K562 (cell line): Measurements from ENCODE around the gene SERAC1.

Source experiments
- ARNT ChIP-seq, 2 experiments: fragments of 450-650 bp; IDR thresholded peaks; 2 replicates each; pipeline ENCODE4 v1.6.1; 2016; ENCODE audit warnings: mild to moderate bottlenecking in 1 of 2
- CHD1 ChIP-seq: fragments of 200-600 bp; sonication (generic); IDR thresholded peaks from one replicate; pipeline ENCODE4 v1.6.1; 2012; ENCODE audit warnings: mild to moderate bottlenecking, moderate library complexity, low read length, inconsistent platforms
- COPS2 ChIP-seq: fragments of 450-650 bp; conservative IDR thresholded peaks from 2 replicates; pipeline ENCODE4 v1.6.1; 2016; ENCODE audit warnings: mild to moderate bottlenecking, moderate library complexity
- GATAD2A ChIP-seq: fragments of 450-650 bp; IDR thresholded peaks from 2 replicates; pipeline ENCODE4 v1.6.1; 2017
- HNRNPUL1 ChIP-seq: fragments of 200-400 bp; formaldehyde crosslinking; IDR thresholded peaks from 2 replicates; pipeline ENCODE4 v1.6.1; 2017; ENCODE audit warnings: low read length
- MEF2A ChIP-seq: IDR thresholded peaks from 2 replicates; pipeline ENCODE4 v1.6.1; 2011; ENCODE audit warnings: low read depth, mild to moderate bottlenecking, low read length, moderate library complexity; ENCODE audit not compliant: control insufficient read depth
- MYNN ChIP-seq, 2 experiments: sonication (generic); formaldehyde crosslinking in 1 of 2; IDR thresholded peaks; 2 replicates each; pipeline versions ENCODE4 v1.5.0 to v1.6.1; 2016 to 2020; ENCODE audit warnings: antibody characterized with exemption in 1 of 2, missing genetic modification reagents in 1 of 2
- NRF1 ChIP-seq, 2 experiments: fragments of 450-650 bp; IDR thresholded peaks in 1 of 2; conservative IDR thresholded peaks in 1 of 2; 2 replicates each; pipeline ENCODE4 v1.6.1; 2014; ENCODE audit warnings: mild to moderate bottlenecking in 2 of 2
- POLR2A ChIP-seq: fragments of 450-650 bp; conservative IDR thresholded peaks from 2 replicates; pipeline ENCODE4 v1.6.1; 2016
- ZNF232 ChIP-seq: sonication (generic); formaldehyde crosslinking; IDR thresholded peaks from 2 replicates; pipeline ENCODE4 v1.8.0; 2022; ENCODE audit warnings: mild to moderate bottlenecking, missing genetic modification reagents
- TF ChIP-seq, protein P1 (sequence below): fragments of 450-650 bp; IDR thresholded peaks from 2 replicates; pipeline ENCODE4 v1.7.1; 2018; ENCODE audit warnings: mild to moderate bottlenecking, low read depth; ENCODE audit not compliant: partially characterized antibody
- TF ChIP-seq, protein P2 (sequence below), 3 experiments: IDR thresholded peaks in 2 of 3; conservative IDR thresholded peaks in 1 of 3; 2 replicates each; pipeline ENCODE4 v1.5.1; 2011 to 2012; ENCODE audit warnings: low read length in 3 of 3, mild to moderate bottlenecking in 3 of 3, control low read depth in 2 of 3, improper control_type of control experiment in 1 of 3, inconsistent platforms in 1 of 3, low read depth in 1 of 3, mixed read lengths in 1 of 3, moderate library complexity in 1 of 3; ENCODE audit not compliant: insufficient read depth in 2 of 3
- TF ChIP-seq, protein P3 (sequence below): fragments of 450-650 bp; IDR thresholded peaks from 2 replicates; pipeline ENCODE4 v1.6.1; 2016; ENCODE audit warnings: low read depth, mild to moderate bottlenecking, moderate library complexity
- TF ChIP-seq, protein P4 (sequence below): sonication (generic); formaldehyde crosslinking; IDR thresholded peaks from 2 replicates; pipeline ENCODE4 v1.8.0; 2023; ENCODE audit warnings: mild to moderate bottlenecking, missing genetic modification reagents

DNA sequence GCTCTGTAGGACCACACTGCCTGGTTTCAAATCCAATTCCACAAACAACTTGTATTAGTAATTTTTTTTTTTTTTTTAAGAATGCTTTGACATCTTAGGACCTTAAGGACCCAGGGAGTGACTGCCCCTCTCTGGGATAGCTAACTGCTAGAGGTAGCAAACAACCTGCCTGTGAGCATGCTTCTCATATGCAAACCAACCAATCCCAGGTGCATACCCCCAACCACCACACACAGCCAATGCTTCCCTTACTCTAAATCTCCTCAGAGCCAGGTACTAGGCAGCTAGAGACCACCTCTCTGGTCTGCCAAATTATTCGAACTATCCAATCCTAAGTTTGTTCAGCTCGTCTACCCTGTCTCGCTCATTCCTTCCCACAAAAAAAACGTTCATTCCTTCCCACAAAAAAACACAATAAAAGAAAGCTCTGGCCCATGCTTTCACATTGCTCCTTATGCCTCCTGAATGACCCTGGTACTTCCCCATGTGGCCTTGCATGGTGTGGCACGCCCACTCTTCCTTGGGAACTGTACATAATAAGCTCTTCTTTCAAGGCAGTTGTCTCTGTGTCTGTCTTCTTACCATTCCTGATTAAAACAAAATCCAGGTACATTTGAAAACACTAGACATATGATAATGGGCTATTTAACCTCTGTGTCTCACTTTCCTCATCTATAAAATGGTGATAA, 6.4 kb downstream of the SERAC1 start:
- TF ChIP-seq MYNN (IDR thresholded peaks at IDR 0.05) (no peak), MYNN (CRISPR knock-in tag; IDR thresholded peaks at IDR 0.05) (no peak), ZNF232 (CRISPR knock-in tag) (no peak), NRF1 (conservative IDR thresholded peaks at IDR 0.05 in 1 of 2, IDR thresholded peaks at IDR 0.05 in 1 of 2) (no peak), HNRNPUL1 (no peak), MEF2A (no peak), GATAD2A (no peak), ARNT (IDR thresholded peaks at IDR 0.05) (no peak), CHD1 (no peak), COPS2 (no peak), POLR2A (no peak)
- TF ChIP-seq, protein P1, sequence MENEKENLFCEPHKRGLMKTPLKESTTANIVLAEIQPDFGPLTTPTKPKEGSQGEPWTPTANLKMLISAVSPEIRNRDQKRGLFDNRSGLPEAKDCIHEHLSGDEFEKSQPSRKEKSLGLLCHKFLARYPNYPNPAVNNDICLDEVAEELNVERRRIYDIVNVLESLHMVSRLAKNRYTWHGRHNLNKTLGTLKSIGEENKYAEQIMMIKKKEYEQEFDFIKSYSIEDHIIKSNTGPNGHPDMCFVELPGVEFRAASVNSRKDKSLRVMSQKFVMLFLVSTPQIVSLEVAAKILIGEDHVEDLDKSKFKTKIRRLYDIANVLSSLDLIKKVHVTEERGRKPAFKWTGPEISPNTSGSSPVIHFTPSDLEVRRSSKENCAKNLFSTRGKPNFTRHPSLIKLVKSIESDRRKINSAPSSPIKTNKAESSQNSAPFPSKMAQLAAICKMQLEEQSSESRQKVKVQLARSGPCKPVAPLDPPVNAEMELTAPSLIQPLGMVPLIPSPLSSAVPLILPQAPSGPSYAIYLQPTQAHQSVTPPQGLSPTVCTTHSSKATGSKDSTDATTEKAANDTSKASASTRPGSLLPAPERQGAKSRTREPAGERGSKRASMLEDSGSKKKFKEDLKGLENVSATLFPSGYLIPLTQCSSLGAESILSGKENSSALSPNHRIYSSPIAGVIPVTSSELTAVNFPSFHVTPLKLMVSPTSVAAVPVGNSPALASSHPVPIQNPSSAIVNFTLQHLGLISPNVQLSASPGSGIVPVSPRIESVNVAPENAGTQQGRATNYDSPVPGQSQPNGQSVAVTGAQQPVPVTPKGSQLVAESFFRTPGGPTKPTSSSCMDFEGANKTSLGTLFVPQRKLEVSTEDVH = no peak
- TF ChIP-seq, protein P2, sequence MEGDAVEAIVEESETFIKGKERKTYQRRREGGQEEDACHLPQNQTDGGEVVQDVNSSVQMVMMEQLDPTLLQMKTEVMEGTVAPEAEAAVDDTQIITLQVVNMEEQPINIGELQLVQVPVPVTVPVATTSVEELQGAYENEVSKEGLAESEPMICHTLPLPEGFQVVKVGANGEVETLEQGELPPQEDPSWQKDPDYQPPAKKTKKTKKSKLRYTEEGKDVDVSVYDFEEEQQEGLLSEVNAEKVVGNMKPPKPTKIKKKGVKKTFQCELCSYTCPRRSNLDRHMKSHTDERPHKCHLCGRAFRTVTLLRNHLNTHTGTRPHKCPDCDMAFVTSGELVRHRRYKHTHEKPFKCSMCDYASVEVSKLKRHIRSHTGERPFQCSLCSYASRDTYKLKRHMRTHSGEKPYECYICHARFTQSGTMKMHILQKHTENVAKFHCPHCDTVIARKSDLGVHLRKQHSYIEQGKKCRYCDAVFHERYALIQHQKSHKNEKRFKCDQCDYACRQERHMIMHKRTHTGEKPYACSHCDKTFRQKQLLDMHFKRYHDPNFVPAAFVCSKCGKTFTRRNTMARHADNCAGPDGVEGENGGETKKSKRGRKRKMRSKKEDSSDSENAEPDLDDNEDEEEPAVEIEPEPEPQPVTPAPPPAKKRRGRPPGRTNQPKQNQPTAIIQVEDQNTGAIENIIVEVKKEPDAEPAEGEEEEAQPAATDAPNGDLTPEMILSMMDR (IDR thresholded peaks at IDR 0.05 in 2 of 3, conservative IDR thresholded peaks at IDR 0.05 in 1 of 3; ENCODE audit: insufficient read depth in 2 of 3, low read depth in 1 of 3, low read length in 3 of 3) = no peak
- TF ChIP-seq, protein P3, sequence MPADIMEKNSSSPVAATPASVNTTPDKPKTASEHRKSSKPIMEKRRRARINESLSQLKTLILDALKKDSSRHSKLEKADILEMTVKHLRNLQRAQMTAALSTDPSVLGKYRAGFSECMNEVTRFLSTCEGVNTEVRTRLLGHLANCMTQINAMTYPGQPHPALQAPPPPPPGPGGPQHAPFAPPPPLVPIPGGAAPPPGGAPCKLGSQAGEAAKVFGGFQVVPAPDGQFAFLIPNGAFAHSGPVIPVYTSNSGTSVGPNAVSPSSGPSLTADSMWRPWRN = no peak
- TF ChIP-seq, protein P4, sequence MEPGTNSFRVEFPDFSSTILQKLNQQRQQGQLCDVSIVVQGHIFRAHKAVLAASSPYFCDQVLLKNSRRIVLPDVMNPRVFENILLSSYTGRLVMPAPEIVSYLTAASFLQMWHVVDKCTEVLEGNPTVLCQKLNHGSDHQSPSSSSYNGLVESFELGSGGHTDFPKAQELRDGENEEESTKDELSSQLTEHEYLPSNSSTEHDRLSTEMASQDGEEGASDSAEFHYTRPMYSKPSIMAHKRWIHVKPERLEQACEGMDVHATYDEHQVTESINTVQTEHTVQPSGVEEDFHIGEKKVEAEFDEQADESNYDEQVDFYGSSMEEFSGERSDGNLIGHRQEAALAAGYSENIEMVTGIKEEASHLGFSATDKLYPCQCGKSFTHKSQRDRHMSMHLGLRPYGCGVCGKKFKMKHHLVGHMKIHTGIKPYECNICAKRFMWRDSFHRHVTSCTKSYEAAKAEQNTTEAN (CRISPR knock-in tag) = no peak
